Measurements from ENCODE around the gene PCDH8. TPM values are rescaled to one million over a fixed set of nuclear protein-coding genes. Genes with fewer than 3 reads are reported as not detected.

The PCDH8 gene
- total RNA-seq, 1 donor from 2014 or later = 89.0 TPM

- H3K4me1 Mint-ChIP-seq (ENCODE audit: low read depth, unreplicated experiment) = peaks cover 6% of the 10 kb centered on the region
- H3K27ac Mint-ChIP-seq (ENCODE audit: unreplicated experiment) = no peak overlapping the region
These were observed 44.2 kb downstream of the PCDH8 start for GRCh38 chr13:52804202-52804641.

GRCh38 chr13:52800856-52801255 lies 47.6 kb downstream of the PCDH8 start:
- peaks cover 4% of the 10 kb centered on the region for H3K27me3 Mint-ChIP-seq (ENCODE audit: unreplicated experiment)
- H3K27ac Mint-ChIP-seq (ENCODE audit: unreplicated experiment) = no peak overlapping the region
- H3K36me3 Mint-ChIP-seq (ENCODE audit: unreplicated experiment) = no peaks in the 10 kb centered on the region
- H3K4me1 Mint-ChIP-seq (ENCODE audit: low read depth, unreplicated experiment) = peaks cover 3% of the 10 kb centered on the region
- no peak overlapping the region for H3K4me3 Mint-ChIP-seq (ENCODE audit: unreplicated experiment)
- H3K9me3 Mint-ChIP-seq (ENCODE audit: unreplicated experiment) = peaks cover 1% of the 10 kb centered on the region
- TF ChIP-seq CTCF (IDR thresholded peaks at IDR 0.05; ENCODE audit: partially characterized antibody, unreplicated experiment) = no peak
- no peak for DNase-seq

More at GRCh38 chr13:52804202-52804641, 44.2 kb downstream of the PCDH8 start:
- H3K9me3 Mint-ChIP-seq (ENCODE audit: unreplicated experiment) = no peaks in the 10 kb centered on the region
- no peaks in the 10 kb centered on the region for H3K36me3 Mint-ChIP-seq (ENCODE audit: unreplicated experiment)
- peaks cover 3% of the 10 kb centered on the region for H3K27me3 Mint-ChIP-seq (ENCODE audit: unreplicated experiment)
- DNase-seq = no peak
- TF ChIP-seq CTCF (IDR thresholded peaks at IDR 0.05; ENCODE audit: partially characterized antibody, unreplicated experiment) = no peak
- H3K4me3 Mint-ChIP-seq (ENCODE audit: unreplicated experiment) = no peak overlapping the region

- H3K4me1 Mint-ChIP-seq (ENCODE audit: low read depth, unreplicated experiment) = no peaks in the 10 kb centered on the region
- no peak for TF ChIP-seq CTCF (IDR thresholded peaks at IDR 0.05; ENCODE audit: partially characterized antibody, unreplicated experiment)
- H3K27me3 Mint-ChIP-seq (ENCODE audit: unreplicated experiment) = peaks cover 4% of the 10 kb centered on the region
- H3K9me3 Mint-ChIP-seq (ENCODE audit: unreplicated experiment) = peaks cover 3% of the 10 kb centered on the region
- no peaks in the 10 kb centered on the region for H3K36me3 Mint-ChIP-seq (ENCODE audit: unreplicated experiment)
- DNase-seq = no peak
- no peak overlapping the region for H3K4me3 Mint-ChIP-seq (ENCODE audit: unreplicated experiment)
- no peak overlapping the region for H3K27ac Mint-ChIP-seq (ENCODE audit: unreplicated experiment)
These were observed 49.5 kb downstream of the PCDH8 start for GRCh38 chr13:52798770-52799430.

GRCh38 chr13:52797176-52797575 lies 51.3 kb downstream of the PCDH8 start:
- TF ChIP-seq CTCF (IDR thresholded peaks at IDR 0.05; ENCODE audit: partially characterized antibody, unreplicated experiment) = no peak
- H3K4me1 Mint-ChIP-seq (ENCODE audit: low read depth, unreplicated experiment) = no peaks in the 10 kb centered on the region

GRCh38 chr13:52794589-52794988 lies 53.9 kb downstream of the PCDH8 start:
- Mint-ChIP-seq H3K9me3 (ENCODE audit: unreplicated experiment) (peaks cover 3% of the 10 kb centered on the region), H3K4me1 (ENCODE audit: low read depth, unreplicated experiment) (no peaks in the 10 kb centered on the region), H3K27me3 (ENCODE audit: unreplicated experiment) (peaks cover 11% of the 10 kb centered on the region), H3K36me3 (ENCODE audit: unreplicated experiment) (no peaks in the 10 kb centered on the region), H3K27ac (ENCODE audit: unreplicated experiment) (no peak overlapping the region), H3K4me3 (ENCODE audit: unreplicated experiment) (no peak overlapping the region)
- TF ChIP-seq CTCF (IDR thresholded peaks at IDR 0.05; ENCODE audit: partially characterized antibody, unreplicated experiment) = no peak
- DNase-seq = no peak

More at GRCh38 chr13:52797176-52797575, 51.3 kb downstream of the PCDH8 start:
- DNase-seq = no peak
- Mint-ChIP-seq H3K36me3 (ENCODE audit: unreplicated experiment) (no peaks in the 10 kb centered on the region), H3K4me3 (ENCODE audit: unreplicated experiment) (no peak overlapping the region), H3K9me3 (ENCODE audit: unreplicated experiment) (peaks cover 3% of the 10 kb centered on the region), H3K27ac (ENCODE audit: unreplicated experiment) (no peak overlapping the region), H3K27me3 (ENCODE audit: unreplicated experiment) (peaks cover 9% of the 10 kb centered on the region)
